ENCODE data around the gene C15orf39.

C15orf39 gene

DNA sequence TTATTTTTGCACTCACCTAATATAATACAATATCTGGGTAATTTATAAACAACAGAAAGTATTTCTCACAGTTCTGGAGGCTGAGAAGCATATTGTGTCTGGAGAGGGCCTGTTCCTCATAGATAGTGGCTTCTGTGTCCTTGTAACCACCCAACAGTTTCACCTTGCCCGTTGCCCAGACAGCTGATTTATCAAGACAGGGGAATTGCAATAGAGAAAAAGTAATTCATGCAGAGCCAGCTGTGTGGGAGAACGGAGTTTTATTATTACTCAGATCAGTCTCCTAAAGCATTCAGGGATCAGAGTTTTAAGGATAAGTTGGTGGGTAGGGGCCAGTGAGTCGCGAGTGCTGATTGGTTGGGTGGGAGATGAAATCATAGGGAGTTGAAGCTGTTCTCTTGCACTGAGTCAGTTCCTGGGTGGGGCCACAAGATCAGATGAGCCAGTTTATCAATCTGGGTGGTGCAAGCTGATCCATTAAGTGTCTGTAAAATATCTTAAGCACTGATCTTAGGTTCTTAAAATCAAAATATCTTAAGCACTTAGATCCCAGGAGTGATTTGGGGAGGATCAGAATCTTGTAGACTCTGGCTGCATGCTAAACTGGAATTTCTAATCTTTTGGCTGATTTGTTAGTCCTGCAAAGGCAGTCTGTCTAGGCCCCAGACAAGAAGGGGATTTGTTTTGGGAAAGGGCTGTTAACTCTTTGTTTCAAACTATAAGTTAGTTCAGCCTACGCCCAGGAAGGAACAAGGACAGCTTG is 33.9 kb upstream of the C15orf39 start:
- Histone ChIP-seq H2AFZ (ENCODE audit: low read depth, low read length, severe bottlenecking) (no peak overlapping the region), H3K27me3 (ENCODE audit: low read length) (no peaks in the 10 kb centered on the region), H3K27ac (ENCODE audit: low read depth, low read length) (no peak overlapping the region), H3K9me3 (ENCODE audit: insufficient read depth, low read length) (no peaks in the 10 kb centered on the region), H4K20me1 (ENCODE audit: low read depth, low read length) (no peaks in the 10 kb centered on the region), H3K36me3 (ENCODE audit: low read length) (no peaks in the 10 kb centered on the region), H3K4me3 (ENCODE audit: insufficient read depth, low read length, poor library complexity, severe bottlenecking) (no peak overlapping the region), H3K9me2 (replicated peaks; ENCODE audit: insufficient read depth, low read length) (no peaks in the 10 kb centered on the region), H3K9ac (ENCODE audit: low read length) (no peak overlapping the region), H3K79me2 (ENCODE audit: insufficient read depth, low read length) (no peaks in the 10 kb centered on the region), H3F3A (ENCODE audit: insufficient read depth) (no peaks in the 10 kb centered on the region), H3K4me2 (ENCODE audit: low read depth, low read length, poor library complexity, severe bottlenecking) (no peak overlapping the region)
- TF ChIP-seq CTCF (IDR thresholded peaks at IDR 0.05; ENCODE audit: insufficient read depth, low read length, poor library complexity, severe bottlenecking) (no peak), EZH2phosphoT487 (conservative IDR thresholded peaks at IDR 0.05; ENCODE audit: low read length) (no peak)

GRCh38 chr15:75168374-75168773 is 33.3 kb upstream of the C15orf39 start:
- Histone ChIP-seq H3K9me3 (ENCODE audit: insufficient read depth, low read length) (no peaks in the 10 kb centered on the region), H3K4me2 (ENCODE audit: low read depth, low read length, poor library complexity, severe bottlenecking) (no peak overlapping the region), H2AFZ (ENCODE audit: low read depth, low read length, severe bottlenecking) (no peak overlapping the region), H3K36me3 (ENCODE audit: low read length) (no peaks in the 10 kb centered on the region), H3K27ac (ENCODE audit: low read depth, low read length) (no peak overlapping the region), H3K79me2 (ENCODE audit: insufficient read depth, low read length) (no peaks in the 10 kb centered on the region), H3K9me2 (replicated peaks; ENCODE audit: insufficient read depth, low read length) (no peaks in the 10 kb centered on the region), H3K4me3 (ENCODE audit: insufficient read depth, low read length, poor library complexity, severe bottlenecking) (no peak overlapping the region), H3F3A (ENCODE audit: insufficient read depth) (no peaks in the 10 kb centered on the region), H3K9ac (ENCODE audit: low read length) (no peak overlapping the region), H3K27me3 (ENCODE audit: low read length) (no peaks in the 10 kb centered on the region), H4K20me1 (ENCODE audit: low read depth, low read length) (no peaks in the 10 kb centered on the region)
- TF ChIP-seq EZH2phosphoT487 (conservative IDR thresholded peaks at IDR 0.05; ENCODE audit: low read length): no peak
- TF ChIP-seq CTCF (IDR thresholded peaks at IDR 0.05; ENCODE audit: insufficient read depth, low read length, poor library complexity, severe bottlenecking): no peak

GRCh38 chr15:75170203-75170602 is 31.5 kb upstream of the C15orf39 start:
- no peaks in the 10 kb centered on the region for H3K36me3 ChIP-seq (ENCODE audit: low read length)
- no peaks in the 10 kb centered on the region for H3K9me3 ChIP-seq (ENCODE audit: insufficient read depth, low read length)
- H4K20me1 ChIP-seq (ENCODE audit: low read depth, low read length): no peaks in the 10 kb centered on the region
- H3K27me3 ChIP-seq (ENCODE audit: low read length): no peaks in the 10 kb centered on the region
- H3K4me3 ChIP-seq (ENCODE audit: insufficient read depth, low read length, poor library complexity, severe bottlenecking): no peak overlapping the region
- no peak overlapping the region for H3K9ac ChIP-seq (ENCODE audit: low read length)
- no peak overlapping the region for H2AFZ ChIP-seq (ENCODE audit: low read depth, low read length, severe bottlenecking)
- TF ChIP-seq CTCF (IDR thresholded peaks at IDR 0.05; ENCODE audit: insufficient read depth, low read length, poor library complexity, severe bottlenecking) (no peak), EZH2phosphoT487 (conservative IDR thresholded peaks at IDR 0.05; ENCODE audit: low read length) (no peak)
- no peaks in the 10 kb centered on the region for H3F3A ChIP-seq (ENCODE audit: insufficient read depth)
- H3K9me2 ChIP-seq (replicated peaks; ENCODE audit: insufficient read depth, low read length): no peaks in the 10 kb centered on the region
- H3K27ac ChIP-seq (ENCODE audit: low read depth, low read length): no peak overlapping the region
- H3K79me2 ChIP-seq (ENCODE audit: insufficient read depth, low read length): no peaks in the 10 kb centered on the region
- no peak overlapping the region for H3K4me2 ChIP-seq (ENCODE audit: low read depth, low read length, poor library complexity, severe bottlenecking)

Data from SU-DHL-6 (cell line).